Activated CD4-positive, alpha-beta T cell treated with anti-CD3 and anti-CD28 coated beads for 36 hours (primary cell): Measurements from ENCODE around the gene MRPL38. TPM values are rescaled to one million over a fixed set of nuclear protein-coding genes. Genes with fewer than 3 reads are reported as not detected.

ENCODE experiments used
- ATAC-seq: fragments of 200-7000 bp; cut with Tn5 transposase; one replicate; pipeline ENCODE4 v1.10.0; 2021; ENCODE audit warnings: mild to moderate bottlenecking, moderate library complexity
- CTCF ChIA-PET: fragments of 350-600 bp; sonication (Branson Sonifier 250); formaldehyde crosslinking; loops from one replicate; lab custom pipeline; 2021; ENCODE audit warnings: antibody characterized with exemption; lab: Charles Lee
- POLR2A ChIA-PET: fragments of 350-600 bp; sonication (Branson Sonifier 250); formaldehyde crosslinking; loops from one replicate; lab custom pipeline; 2021; ENCODE audit warnings: antibody characterized with exemption, inconsistent platforms; lab: Charles Lee
- DNase-seq: peaks from one replicate; pipeline ENCODE4 v3.0.0-alpha.2; 2020
- H3K27ac Mint-ChIP-seq: one replicate; pipeline ENCODE4 v1.8.0; 2021; ENCODE audit warnings: mixed read lengths
- H3K27me3 Mint-ChIP-seq: one replicate; pipeline ENCODE4 v1.8.0; 2021; ENCODE audit warnings: mixed read lengths
- H3K36me3 Mint-ChIP-seq: one replicate; pipeline ENCODE4 v1.8.0; 2021; ENCODE audit warnings: low read depth, mixed read lengths
- H3K4me1 Mint-ChIP-seq: one replicate; pipeline ENCODE4 v1.8.0; 2021; ENCODE audit warnings: mixed read lengths
- H3K4me3 Mint-ChIP-seq: one replicate; pipeline ENCODE4 v1.8.0; 2021; ENCODE audit warnings: mild to moderate bottlenecking, moderate library complexity, mixed read lengths
- H3K9me3 Mint-ChIP-seq: one replicate; pipeline ENCODE4 v1.8.0; 2021; ENCODE audit warnings: low read depth, mixed read lengths
- intact Hi-C, 2 experiments: fragments of 100-400 bp; cut with DNase I in 1 of 2; cut with micrococcal nuclease in 1 of 2; formaldehyde crosslinking; loops; one replicate each; pipeline versions ENCODE4 v1.14.2 to v1.15.1; 2022 to 2024; cut with DNase I, micrococcal nuclease
- total RNA-seq, 2 experiments: library from RNA; stranded (reverse); gene quantifications; one replicate each; pipeline ENCODE4 v1.2.3, GENCODE V29; 2021

MRPL38 gene
- total RNA-seq, 2 experiments from 2014 or later: 98.0 to 115 TPM

DNA sequence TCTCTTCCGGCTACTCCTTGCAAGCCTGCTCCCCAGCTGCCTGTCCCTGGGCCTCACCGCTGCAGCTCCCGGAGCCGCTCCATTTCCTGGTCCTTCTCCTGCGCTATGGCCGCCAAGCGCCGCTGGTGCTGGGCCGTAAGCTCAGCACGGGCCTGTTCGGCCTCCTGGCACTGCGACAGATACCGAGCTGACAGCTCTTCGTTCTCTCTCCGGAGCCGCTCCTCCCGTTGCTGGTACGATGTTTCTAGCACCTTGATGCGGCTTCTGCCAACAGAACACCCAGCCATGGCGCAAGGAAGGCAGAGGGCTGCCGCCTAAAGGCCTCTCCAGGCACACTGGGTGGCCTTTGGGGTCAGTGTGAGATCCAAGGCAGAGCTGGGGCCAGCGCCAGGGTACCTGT, 14.9 kb upstream of the MRPL38 start:
- H3K27me3 Mint-ChIP-seq: no peaks in the 10 kb centered on the region
- no peak overlapping the region for H3K4me3 Mint-ChIP-seq
- intact Hi-C loops: no loop called here
- H3K4me1 Mint-ChIP-seq: peaks cover 2% of the 10 kb centered on the region
- DNase-seq (no peak), ATAC-seq (no peak)
- no peak overlapping the region for H3K27ac Mint-ChIP-seq
- ChIA-PET POLR2A (interaction anchor here (1.1 kb wide), 1 partner anchor 60 kb away, joined by 3 read pairs; no protein-coding TSS in a partner anchor), CTCF (interaction anchor here (1.2 to 1.4 kb wide), 2 partner anchors 80 to 477 kb away, joined by 3 read pairs; no protein-coding TSS in a partner anchor)
- H3K9me3 Mint-ChIP-seq: no peaks in the 10 kb centered on the region
- H3K36me3 Mint-ChIP-seq: peaks cover 7% of the 10 kb centered on the region

DNA sequence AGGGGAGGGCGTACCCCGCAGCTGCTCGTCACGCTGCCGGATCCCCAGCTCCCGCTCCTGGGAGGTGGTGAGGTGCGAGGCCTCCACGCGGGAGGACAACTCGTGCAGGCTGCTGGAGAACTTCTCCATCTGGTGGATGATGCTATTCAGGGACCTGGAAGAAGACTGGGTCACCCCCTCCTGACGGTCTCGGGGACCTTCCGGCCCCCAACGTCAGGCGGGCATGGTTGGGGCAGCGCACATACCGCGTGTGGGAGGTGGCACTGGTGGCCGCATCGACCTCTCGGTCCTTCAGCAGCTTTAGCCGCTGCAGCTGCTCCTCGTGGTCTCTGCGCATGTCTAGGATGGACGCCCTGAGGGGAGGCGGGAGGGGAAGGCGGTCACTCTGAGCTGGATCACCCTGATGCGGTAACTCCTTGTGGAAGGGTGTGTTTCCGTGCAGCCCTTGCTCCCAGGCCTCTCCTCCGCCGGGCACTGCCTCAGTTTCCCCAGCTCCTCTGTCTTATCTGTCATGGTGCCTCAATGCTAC, 13.3 kb upstream of the MRPL38 start:
- ChIA-PET CTCF (interaction anchor here (1.3 kb wide), 1 partner anchor 96 kb away, joined by 3 read pairs; no protein-coding TSS in a partner anchor), POLR2A (no interaction called here)
- no peaks in the 10 kb centered on the region for H3K27me3 Mint-ChIP-seq
- H3K27ac Mint-ChIP-seq: no peak overlapping the region
- H3K4me1 Mint-ChIP-seq: peaks cover 2% of the 10 kb centered on the region
- peaks cover 8% of the 10 kb centered on the region for H3K36me3 Mint-ChIP-seq
- H3K9me3 Mint-ChIP-seq: no peaks in the 10 kb centered on the region
- DNase-seq: no peak
- ATAC-seq: no peak
- intact Hi-C loops: no loop called here
- no peak overlapping the region for H3K4me3 Mint-ChIP-seq

DNA sequence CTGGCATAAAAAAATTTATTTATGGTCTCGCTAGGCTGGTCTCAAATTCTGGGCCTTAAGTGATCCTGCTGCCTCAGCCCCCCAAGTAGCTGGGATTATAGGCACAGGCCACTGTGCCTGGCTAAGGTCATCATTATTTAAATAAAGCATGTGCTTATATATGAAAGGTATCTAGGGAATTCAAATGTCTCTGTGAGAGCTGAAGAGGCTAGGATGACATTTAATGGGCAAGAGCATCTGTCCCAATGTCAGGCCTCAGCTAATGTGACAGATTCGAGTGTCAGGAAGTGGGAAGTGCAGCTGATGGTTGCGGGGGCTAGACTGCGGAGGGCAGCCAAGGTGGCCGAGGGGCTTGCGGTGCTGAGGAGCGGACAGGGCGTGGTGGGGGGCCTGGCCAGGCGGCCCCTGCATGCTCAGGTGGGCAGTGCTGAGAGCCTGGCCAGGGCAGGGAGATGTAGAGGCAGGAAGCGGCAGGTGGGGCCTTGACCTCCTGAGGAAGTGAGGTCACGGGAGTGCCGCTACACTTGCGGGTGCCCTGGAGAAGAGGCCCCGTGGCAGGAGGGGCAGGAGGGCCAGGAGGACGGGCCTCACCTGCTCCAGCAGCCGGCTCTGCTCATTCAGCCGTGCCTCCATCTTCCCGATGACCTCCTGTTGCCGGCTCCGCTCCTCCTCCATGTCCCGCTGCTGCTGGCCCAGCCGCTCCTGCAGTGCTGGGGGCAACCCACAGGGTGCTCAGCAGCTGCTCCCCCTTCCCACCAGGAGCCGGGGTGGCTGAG, 12.6 kb upstream of the MRPL38 start:
- ATAC-seq (no peak), DNase-seq (no peak)
- no peak overlapping the region for H3K27ac Mint-ChIP-seq
- peaks cover 5% of the 10 kb centered on the region for H3K36me3 Mint-ChIP-seq
- ChIA-PET POLR2A (no interaction called here), CTCF (no interaction called here)
- H3K9me3 Mint-ChIP-seq: no peaks in the 10 kb centered on the region
- H3K27me3 Mint-ChIP-seq: no peaks in the 10 kb centered on the region
- H3K4me1 Mint-ChIP-seq: peaks cover 2% of the 10 kb centered on the region
- H3K4me3 Mint-ChIP-seq: no peak overlapping the region
- intact Hi-C loops: no loop called here

DNA sequence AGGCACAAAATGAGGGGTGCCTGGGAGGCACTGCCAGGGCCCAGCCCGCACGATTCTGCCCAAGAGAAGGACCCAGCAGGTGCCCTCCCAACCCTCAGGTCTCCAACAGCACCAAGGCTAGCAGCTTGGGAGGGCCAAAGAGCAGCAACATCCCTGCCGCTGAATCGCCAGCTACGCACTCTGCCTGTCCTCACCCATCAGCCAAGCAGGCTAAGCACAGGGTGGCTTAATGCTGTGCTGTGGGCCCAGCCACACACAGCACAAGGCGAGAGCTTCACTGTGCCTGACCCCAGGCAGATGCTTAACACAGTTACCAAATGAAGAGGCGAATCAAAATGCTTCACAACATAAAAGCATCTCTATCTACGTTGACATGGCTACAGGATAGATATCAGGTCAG, 10.6 kb upstream of the MRPL38 start:
- no peak overlapping the region for H3K27ac Mint-ChIP-seq
- peaks cover 2% of the 10 kb centered on the region for H3K4me1 Mint-ChIP-seq
- POLR2A ChIA-PET: no interaction called here
- intact Hi-C loops: no loop called here
- CTCF ChIA-PET: interaction anchor here (1.1 kb wide), 2 partner anchors 10 to 12 kb away, joined by 3 read pairs; no protein-coding TSS in a partner anchor
- H3K36me3 Mint-ChIP-seq: peaks cover 5% of the 10 kb centered on the region
- no peaks in the 10 kb centered on the region for H3K27me3 Mint-ChIP-seq
- ATAC-seq (no peak), DNase-seq (no peak)
- no peaks in the 10 kb centered on the region for H3K9me3 Mint-ChIP-seq
- H3K4me3 Mint-ChIP-seq: no peak overlapping the region

DNA sequence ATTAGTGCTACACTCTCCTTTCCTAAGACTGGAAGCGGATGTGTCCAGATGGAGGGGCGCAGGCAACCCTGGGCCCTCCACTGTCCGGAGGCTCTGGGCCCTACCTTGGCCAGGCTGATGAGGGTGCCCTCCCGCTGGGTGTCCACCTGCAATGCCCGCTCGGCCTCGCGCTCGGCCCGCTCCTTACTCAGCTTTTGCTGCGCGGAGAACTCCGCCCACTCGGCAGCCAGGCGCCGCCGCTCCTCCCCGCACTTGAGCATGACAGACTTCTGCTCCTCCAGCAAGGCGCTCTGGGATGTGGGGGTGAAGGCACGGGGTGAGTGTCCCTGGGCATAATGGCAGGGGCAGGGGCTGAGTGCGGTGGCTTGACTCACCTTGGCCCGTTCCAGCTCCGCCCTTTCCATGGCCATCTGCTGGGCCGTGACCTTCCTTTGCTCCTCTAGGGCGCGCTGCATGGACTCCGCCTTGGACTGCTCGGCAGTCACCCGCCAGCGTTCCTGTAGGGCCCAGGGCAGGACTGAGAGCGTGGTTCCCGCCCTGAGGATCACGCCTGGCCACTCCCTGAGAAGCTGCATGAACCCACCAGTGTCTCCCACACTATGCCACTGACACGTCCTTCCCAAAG, 10.1 kb upstream of the MRPL38 start:
- Mint-ChIP-seq H3K4me1 (peaks cover 5% of the 10 kb centered on the region), H3K9me3 (no peaks in the 10 kb centered on the region), H3K4me3 (no peak overlapping the region), H3K36me3 (peaks cover 5% of the 10 kb centered on the region), H3K27ac (no peak overlapping the region), H3K27me3 (no peaks in the 10 kb centered on the region)
- ATAC-seq (no peak), DNase-seq (no peak)
- intact Hi-C loops: no loop called here
- POLR2A ChIA-PET: no interaction called here
- CTCF ChIA-PET: interaction anchor here (1.1 kb wide), 1 partner anchor 9 kb away, joined by 3 read pairs; no protein-coding TSS in a partner anchor

DNA sequence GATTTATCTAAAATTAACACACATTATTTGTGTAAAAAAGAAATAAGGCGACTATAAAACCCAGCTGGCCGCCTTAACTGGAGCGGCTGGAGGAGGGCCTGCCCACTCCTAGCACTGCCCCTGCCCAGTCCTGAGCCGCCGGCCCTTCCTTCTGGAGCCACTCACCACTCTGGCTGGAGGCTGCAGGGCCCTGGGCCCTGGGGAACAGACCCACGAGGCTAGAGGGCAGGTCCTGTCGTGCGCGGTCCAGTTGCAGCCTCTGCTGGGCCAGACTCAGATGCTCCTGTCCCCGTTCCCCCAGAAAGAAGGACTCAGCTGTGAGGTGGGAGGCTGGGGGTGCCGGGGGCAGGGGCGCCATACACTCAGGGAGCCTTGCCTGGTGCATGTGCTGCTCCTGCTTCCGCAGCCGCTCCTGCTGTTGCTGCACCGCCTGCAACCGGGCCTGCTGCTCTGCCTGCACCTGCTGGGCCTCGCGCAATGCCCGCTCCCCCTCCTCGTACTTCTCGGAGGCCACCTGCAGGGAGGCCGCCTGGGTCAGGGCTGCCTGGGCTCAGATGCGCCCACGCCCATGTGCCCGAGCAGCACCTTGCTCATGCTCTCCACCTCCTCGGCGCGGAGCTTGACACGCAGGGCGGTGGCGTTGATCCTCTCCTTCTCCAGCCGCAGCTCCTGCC, 9.0 kb upstream of the MRPL38 start:
- ATAC-seq: no peak
- CTCF ChIA-PET: no interaction called here
- POLR2A ChIA-PET: interaction anchor here (0.6 kb wide), 1 partner anchor 41 kb away, joined by 6 read pairs; no protein-coding TSS in a partner anchor
- intact Hi-C loops: no loop called here
- Mint-ChIP-seq H3K36me3 (peaks cover 5% of the 10 kb centered on the region), H3K9me3 (no peaks in the 10 kb centered on the region), H3K4me3 (no peak overlapping the region), H3K27me3 (no peaks in the 10 kb centered on the region), H3K27ac (no peak overlapping the region), H3K4me1 (peaks cover 5% of the 10 kb centered on the region)
- no peak for DNase-seq

DNA sequence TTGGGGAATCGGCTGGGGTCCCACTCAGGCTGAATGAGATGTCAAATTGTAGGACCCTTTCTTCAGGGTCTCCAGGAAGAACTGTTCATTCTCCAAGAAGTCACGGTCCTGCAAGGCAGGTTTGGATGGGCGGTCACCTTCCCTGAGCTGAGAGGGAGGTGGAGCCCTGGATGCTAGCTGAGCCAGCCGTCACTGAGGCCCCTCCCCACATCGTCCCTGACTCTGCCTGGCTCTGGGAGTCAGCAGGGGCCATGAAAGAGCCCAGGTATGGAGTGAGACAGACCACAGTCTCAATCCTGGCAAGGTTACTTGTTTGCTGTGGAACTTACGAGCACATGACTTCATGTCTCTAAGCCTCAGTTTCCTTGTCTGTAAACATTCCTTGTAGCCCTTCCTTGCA, 6.0 kb upstream of the MRPL38 start:
- Mint-ChIP-seq H3K9me3 (no peaks in the 10 kb centered on the region), H3K27ac (no peak overlapping the region), H3K27me3 (no peaks in the 10 kb centered on the region), H3K4me1 (peaks cover 3% of the 10 kb centered on the region), H3K36me3 (peaks cover 2% of the 10 kb centered on the region), H3K4me3 (no peak overlapping the region)
- ChIA-PET POLR2A (no interaction called here), CTCF (interaction anchor here (0.8 to 2.2 kb wide), 6 partner anchors 47 to 104 kb away, joined by 3 to 9 read pairs (median 4); no protein-coding TSS in a partner anchor)
- ATAC-seq: no peak
- DNase-seq: no peak
- intact Hi-C loops: no loop called here

DNA sequence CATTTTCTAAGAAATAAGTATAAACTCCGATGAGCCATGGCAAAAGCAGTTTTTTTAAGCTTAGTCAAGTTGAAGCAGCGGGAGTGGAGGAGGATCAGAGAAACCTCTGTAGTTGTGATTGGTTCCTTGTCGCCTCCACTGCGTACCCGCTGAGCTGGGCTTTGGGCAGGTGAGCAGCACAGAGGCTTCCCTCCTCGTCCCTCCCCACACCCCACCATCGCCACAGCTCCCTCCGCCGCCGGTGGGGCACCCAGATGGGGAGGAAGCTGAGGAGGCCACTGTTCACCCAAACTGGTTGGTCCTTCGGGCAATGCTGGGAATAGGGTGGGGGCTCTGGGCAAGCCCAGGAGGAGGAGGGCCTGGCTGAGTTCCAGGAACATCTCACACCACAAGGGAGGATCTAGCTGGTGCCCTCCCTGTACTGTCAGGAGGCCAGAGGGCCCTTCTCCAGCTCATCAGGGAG, 5.2 kb upstream of the MRPL38 start:
- POLR2A ChIA-PET: interaction anchor here (0.8 kb wide), 1 partner anchor 92 kb away, joined by 3 read pairs; no protein-coding TSS in a partner anchor

DNA sequence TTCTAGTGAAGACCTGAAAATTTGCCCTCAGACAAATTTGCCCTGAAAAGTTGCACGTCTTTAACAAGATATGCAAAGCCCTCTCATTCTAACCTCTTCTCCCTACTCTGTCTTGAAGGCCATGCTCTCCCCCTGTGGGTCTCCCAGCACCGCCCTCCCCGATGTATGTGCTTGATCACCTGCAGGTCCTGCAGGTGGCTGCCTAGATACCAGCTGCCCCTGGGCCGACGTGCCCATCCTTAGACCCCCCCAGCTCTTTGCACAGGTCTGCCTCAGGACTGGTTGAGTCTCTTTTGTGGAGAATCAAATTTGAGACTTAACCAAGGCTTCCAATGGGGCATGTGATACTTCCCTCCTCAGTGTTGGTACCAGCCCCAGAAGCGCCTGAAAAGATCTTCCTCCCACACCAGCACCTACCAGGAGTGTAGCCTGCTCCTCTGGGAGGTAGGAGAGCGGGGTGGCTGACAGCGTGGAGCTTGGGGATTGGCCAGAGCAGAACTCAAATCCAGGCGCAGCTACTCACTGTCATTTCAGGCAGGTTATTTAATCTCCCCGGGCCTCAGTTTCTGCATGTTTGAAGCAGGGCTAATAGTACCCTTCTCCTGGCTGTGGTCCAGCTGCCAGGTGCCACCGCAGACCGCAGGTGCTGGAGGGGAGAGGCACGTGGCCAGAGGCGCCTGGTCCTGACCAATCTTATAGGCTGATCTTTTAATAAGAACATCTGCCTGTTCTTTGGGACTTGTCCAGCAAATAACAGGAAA, 4.5 kb upstream of the MRPL38 start:
- no peak overlapping the region for H3K4me3 Mint-ChIP-seq
- POLR2A ChIA-PET: interaction anchor here (0.8 kb wide), 1 partner anchor 93 kb away, joined by 3 read pairs; no protein-coding TSS in a partner anchor
- H3K36me3 Mint-ChIP-seq: peaks cover 2% of the 10 kb centered on the region
- ATAC-seq: no peak
- peaks cover 7% of the 10 kb centered on the region for H3K4me1 Mint-ChIP-seq
- no peaks in the 10 kb centered on the region for H3K27me3 Mint-ChIP-seq
- no peak for DNase-seq
- no peaks in the 10 kb centered on the region for H3K9me3 Mint-ChIP-seq
- CTCF ChIA-PET: interaction anchor here (0.5 to 2.2 kb wide), 11 partner anchors 17 to 394 kb away, joined by 3 to 9 read pairs (median 3); no protein-coding TSS in a partner anchor
- intact Hi-C loops: loop anchor here (5.0 to 10.0 kb wide), 2 partner anchors 93 to 366 kb away; partner anchors contain the start of gene CDK3 (in 1 of the 2)
- no peak overlapping the region for H3K27ac Mint-ChIP-seq

More for the DNA sequence above, 5.2 kb upstream of the MRPL38 start:
- Mint-ChIP-seq H3K36me3 (peaks cover 2% of the 10 kb centered on the region), H3K27me3 (no peaks in the 10 kb centered on the region), H3K4me3 (no peak overlapping the region), H3K4me1 (peaks cover 7% of the 10 kb centered on the region), H3K9me3 (no peaks in the 10 kb centered on the region), H3K27ac (no peak overlapping the region)
- CTCF ChIA-PET: interaction anchor here (0.5 to 2.2 kb wide), 11 partner anchors 16 to 393 kb away, joined by 3 to 9 read pairs (median 3); no protein-coding TSS in a partner anchor
- intact Hi-C loops: loop anchor here (5.0 to 10.0 kb wide), 2 partner anchors 92 to 365 kb away; partner anchors contain the start of gene CDK3 (in 1 of the 2)
- ATAC-seq (no peak), DNase-seq (no peak)

DNA sequence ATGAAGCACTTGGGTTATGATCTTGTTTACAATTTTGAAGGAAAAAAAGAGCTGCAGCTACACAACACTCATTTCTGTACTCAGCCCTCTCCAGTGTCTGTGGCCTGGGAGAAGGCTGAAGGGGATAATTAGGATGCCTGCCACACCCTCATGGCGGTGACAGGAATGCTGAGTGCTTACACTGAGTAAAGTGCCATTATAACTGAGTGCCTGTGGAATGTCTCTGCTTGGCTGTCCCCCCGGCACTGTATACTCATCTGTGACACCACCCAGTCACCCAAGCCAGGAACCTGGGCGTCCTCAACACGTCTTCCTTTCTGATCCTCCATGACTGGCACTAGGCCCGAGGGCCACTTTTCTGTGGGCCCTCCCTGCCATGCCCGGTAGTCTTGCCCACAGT, 3.5 kb upstream of the MRPL38 start:
- H3K27me3 Mint-ChIP-seq: no peaks in the 10 kb centered on the region
- H3K4me3 Mint-ChIP-seq: no peak overlapping the region
- no peaks in the 10 kb centered on the region for H3K9me3 Mint-ChIP-seq
- H3K4me1 Mint-ChIP-seq: peaks cover 7% of the 10 kb centered on the region
- ChIA-PET POLR2A (no interaction called here), CTCF (no interaction called here)
- no peaks in the 10 kb centered on the region for H3K36me3 Mint-ChIP-seq
- ATAC-seq (no peak), DNase-seq (no peak)
- intact Hi-C loops: loop anchor here (5.0 to 10.0 kb wide), 2 partner anchors 94 to 367 kb away; partner anchors contain the start of gene CDK3 (in 1 of the 2)
- H3K27ac Mint-ChIP-seq: no peak overlapping the region
